SJCRH30 (cell line): ENCODE results near the gene MECP2. TPM values are rescaled to one million over a fixed set of nuclear protein-coding genes. Genes with fewer than 3 reads are reported as not detected.
A peak's percentile ranks its signal among the peaks of the same experiment; 100 is the strongest.
"Not testable (repeated sequence)": the region's sequence is repeated elsewhere in the genome, so short reads cannot be mapped to it uniquely, and the experiment has no call there.

ENCODE experiments used
- DNase-seq, 2 experiments: peaks; one replicate each; pipeline ENCODE4 v3.0.0-alpha.2; 2015 to 2020
- H3K27ac ChIP-seq: fragments of 250-450 bp; sonication (Bioruptor Pico); 2 replicates; pipeline ENCODE4 v1.5.1; 2020; ENCODE audit warnings: mild to moderate bottlenecking, moderate library complexity
- H3K27me3 ChIP-seq: fragments of 250-450 bp; sonication (Bioruptor Pico); 2 replicates; pipeline ENCODE4 v1.5.1; 2020; ENCODE audit warnings: mild to moderate bottlenecking, moderate library complexity
- H3K36me3 ChIP-seq: fragments of 250-450 bp; sonication (Bioruptor Pico); 2 replicates; pipeline ENCODE4 v1.5.1; 2020; ENCODE audit warnings: mild to moderate bottlenecking, moderate library complexity
- H3K4me1 ChIP-seq: fragments of 250-450 bp; sonication (Bioruptor Pico); 2 replicates; pipeline ENCODE4 v1.5.1; 2020; ENCODE audit warnings: mild to moderate bottlenecking, moderate library complexity
- H3K4me3 ChIP-seq: fragments of 250-450 bp; sonication (Bioruptor Pico); 2 replicates; pipeline ENCODE4 v1.5.1; 2020; ENCODE audit warnings: mild to moderate bottlenecking, moderate library complexity
- H3K9me3 ChIP-seq: fragments of 250-450 bp; sonication (Bioruptor Pico); replicated peaks from 2 replicates; pipeline ENCODE4 v1.5.1; 2020; ENCODE audit warnings: mild to moderate bottlenecking, moderate library complexity
- total RNA-seq: library from RNA; depleted of rRNA; stranded (reverse); fragments of >200 nt; shearing (Covaris generic); gene quantifications from 2 replicates; pipeline ENCODE4 v1.2.3, GENCODE V29; 2014; rRNA removed

MECP2 gene
- 22.0 and 26.2 TPM in 2 replicates for total RNA-seq

DNA sequence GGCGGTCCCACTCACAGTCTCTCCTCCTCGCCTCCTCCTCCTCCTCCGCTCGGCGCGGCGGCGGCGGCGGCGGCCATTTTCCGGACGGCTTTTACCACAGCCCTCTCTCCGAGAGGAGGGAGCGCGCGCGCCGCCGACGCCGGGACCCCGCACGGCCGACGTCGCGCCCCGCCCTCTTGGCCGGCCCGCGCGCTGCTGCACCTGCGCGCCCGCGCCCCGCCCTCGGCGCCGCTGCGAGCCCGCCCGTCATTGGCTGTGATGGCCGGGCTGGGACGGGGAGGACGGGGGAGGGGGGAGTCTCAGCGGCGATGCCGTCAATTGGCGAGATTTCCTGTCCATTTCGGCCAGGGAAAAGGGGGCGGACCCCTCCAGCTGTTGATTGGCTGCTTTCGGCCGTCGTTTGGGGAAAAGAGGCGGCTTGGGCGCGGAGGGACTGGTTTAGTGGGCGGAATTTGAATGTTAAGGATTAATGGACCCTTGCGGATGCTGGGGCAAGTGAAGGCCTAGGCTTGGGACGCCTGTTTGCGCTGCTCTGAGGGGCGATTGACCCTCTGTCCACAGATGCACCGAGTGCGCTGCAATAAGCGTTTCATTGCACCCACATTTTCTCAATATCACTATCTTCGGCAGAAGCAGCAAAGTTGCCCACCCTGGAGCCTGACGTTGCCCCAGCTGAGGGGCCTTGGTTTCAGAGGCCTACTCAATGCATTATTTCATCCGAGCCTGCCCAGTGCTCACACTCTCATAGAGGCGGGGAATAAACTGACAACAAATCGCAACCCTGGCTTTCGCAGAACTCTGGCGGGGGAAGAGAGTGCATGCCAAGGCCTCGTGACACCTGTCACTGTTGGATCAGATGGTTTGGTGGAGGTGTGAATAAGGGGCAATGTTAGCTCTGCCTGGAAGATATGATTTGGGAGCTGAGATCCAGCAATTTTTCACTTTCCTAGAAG, at the start of gene MECP2:
MECP2 (minus strand) TSS at position 129 of the 953 bp plus-strand sequence.
- Histone ChIP-seq H3K36me3 (no peaks in the 10 kb centered on the region), H3K4me1 (no peaks in the 10 kb centered on the region), H3K9me3 (no peaks in the 10 kb centered on the region), H3K4me3 (peak within 1 kb of the TSS; percentile 78), H3K27me3 (no peaks in the 10 kb centered on the region), H3K27ac (peak within 1 kb of the TSS; percentile 61; the same call in 1 of the 2 replicates)
- DNase-seq = peak; percentile 91 to 93

DNA sequence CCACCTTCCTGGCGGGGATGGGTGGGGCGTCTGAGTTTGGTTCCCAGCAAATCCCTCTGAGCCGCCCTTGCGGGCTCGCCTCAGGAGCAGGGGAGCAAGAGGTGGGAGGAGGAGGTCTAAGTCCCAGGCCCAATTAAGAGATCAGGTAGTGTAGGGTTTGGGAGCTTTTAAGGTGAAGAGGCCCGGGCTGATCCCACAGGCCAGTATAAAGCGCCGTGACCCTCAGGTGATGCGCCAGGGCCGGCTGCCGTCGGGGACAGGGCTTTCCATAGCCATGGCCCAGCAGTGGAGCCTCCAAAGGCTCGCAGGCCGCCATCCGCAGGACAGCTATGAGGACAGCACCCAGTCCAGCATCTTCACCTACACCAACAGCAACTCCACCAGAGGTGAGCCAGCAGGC, 46.5 kb upstream of the MECP2 start, which contains the start of gene OPN1LW:
OPN1LW (plus strand) TSS at position 234 of the 400 bp plus-strand sequence; CDS start at position 275, 41 bp downstream.
- H3K4me1 ChIP-seq, H3K27me3 ChIP-seq, H3K36me3 ChIP-seq, H3K27ac ChIP-seq, H3K9me3 ChIP-seq, DNase-seq, H3K4me3 ChIP-seq: not testable (repeated sequence)

DNA sequence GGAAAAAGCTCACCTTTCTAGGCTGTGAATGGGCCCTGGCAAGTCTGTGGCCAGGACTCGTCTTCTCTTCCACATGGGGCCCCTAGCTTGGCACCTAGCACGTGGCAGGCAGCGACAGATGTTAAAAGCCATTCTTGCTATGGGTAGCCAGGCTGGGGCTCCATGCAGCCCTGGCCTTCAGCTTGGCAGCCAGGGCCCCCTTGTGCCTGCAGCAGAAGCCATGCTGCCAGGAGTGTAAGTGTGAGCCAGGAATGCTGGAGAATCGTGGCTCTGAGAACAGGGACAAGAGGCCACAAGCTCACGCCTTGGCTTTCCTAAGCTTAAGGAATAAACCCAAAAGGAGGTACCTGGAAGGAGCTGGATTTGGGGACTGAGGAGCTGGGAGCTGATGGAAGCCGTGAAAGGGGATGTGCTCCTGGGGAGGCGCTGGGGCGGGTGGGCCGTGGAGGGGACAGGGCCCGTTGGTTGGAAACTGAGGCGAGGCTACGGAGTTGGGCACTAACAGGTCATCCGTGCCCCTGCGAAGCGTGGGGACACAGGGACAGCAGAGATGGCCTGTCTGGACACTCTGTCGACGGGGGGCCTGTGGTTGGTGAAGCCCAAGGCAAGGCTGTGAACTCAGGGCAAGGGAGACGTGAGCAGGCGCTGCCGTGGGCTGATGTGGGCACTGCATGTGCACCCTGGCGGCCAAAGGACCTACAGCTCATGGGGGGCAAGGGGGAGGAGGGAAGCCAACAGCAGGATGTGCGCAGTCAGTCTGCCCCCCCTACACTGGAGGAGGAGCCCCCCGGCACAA, 45.6 kb upstream of the MECP2 start:
- Histone ChIP-seq H3K27ac (no peak overlapping the region), H3K27me3 (no peaks in the 10 kb centered on the region), H3K4me1 (no peaks in the 10 kb centered on the region)

DNA sequence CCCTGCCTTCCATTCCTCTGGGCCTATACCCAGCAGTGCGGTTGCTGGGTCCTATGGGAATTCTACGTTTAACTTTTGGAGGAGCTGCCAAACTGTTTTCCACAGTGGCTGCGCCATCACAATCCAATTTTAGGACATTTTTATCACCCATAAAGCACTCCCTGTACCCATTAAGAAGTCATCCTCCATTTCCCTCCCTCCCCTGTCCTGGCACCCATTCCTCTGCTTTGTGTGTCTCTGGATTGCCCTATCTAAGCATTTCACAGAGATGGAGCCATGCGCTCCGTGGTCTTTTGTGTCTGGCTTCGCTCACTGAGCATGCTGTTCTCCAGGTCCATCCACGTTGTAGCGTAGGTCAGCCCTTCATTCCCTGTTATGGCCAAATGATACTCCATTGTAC, 44.9 kb upstream of the MECP2 start:
- no peak overlapping the region for H3K4me3 ChIP-seq
- no peak for DNase-seq

More for the DNA sequence above, 45.6 kb upstream of the MECP2 start:
- H3K9me3 ChIP-seq = no peaks in the 10 kb centered on the region
- H3K36me3 ChIP-seq = no peaks in the 10 kb centered on the region
- no peak for DNase-seq
- H3K4me3 ChIP-seq = no peak overlapping the region

DNA sequence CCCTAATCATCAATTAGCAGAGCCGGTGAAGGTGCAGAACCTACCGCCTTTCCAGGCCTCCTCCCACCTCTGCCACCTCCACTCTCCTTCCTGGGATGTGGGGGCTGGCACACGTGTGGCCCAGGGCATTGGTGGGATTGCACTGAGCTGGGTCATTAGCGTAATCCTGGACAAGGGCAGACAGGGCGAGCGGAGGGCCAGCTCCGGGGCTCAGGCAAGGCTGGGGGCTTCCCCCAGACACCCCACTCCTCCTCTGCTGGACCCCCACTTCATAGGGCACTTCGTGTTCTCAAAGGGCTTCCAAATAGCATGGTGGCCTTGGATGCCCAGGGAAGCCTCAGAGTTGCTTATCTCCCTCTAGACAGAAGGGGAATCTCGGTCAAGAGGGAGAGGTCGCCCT, 43.2 kb upstream of the MECP2 start:
- Histone ChIP-seq H3K9me3 (no peaks in the 10 kb centered on the region), H3K27me3 (no peaks in the 10 kb centered on the region), H3K4me1 (no peaks in the 10 kb centered on the region), H3K36me3 (no peaks in the 10 kb centered on the region), H3K27ac (no peak overlapping the region), H3K4me3 (no peak overlapping the region)
- DNase-seq = no peak

More for the DNA sequence above, 44.9 kb upstream of the MECP2 start:
- H3K27me3 ChIP-seq = no peaks in the 10 kb centered on the region
- H3K9me3 ChIP-seq = no peaks in the 10 kb centered on the region
- H3K36me3 ChIP-seq = no peaks in the 10 kb centered on the region
- no peaks in the 10 kb centered on the region for H3K4me1 ChIP-seq
- no peak overlapping the region for H3K27ac ChIP-seq

DNA sequence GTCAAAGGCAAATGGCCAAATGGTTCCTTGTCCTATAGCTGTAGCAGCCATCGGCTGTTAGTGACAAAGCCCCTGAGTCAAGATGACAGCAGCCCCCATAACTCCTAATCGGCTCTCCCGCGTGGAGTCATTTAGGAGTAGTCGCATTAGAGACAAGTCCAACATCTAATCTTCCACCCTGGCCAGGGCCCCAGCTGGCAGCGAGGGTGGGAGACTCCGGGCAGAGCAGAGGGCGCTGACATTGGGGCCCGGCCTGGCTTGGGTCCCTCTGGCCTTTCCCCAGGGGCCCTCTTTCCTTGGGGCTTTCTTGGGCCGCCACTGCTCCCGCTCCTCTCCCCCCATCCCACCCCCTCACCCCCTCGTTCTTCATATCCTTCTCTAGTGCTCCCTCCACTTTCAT, 42.7 kb upstream of the MECP2 start:
- Histone ChIP-seq H3K9me3 (no peaks in the 10 kb centered on the region), H3K27me3 (no peaks in the 10 kb centered on the region), H3K36me3 (no peaks in the 10 kb centered on the region), H3K4me1 (no peaks in the 10 kb centered on the region), H3K27ac (no peak overlapping the region), H3K4me3 (no peak overlapping the region)
- no peak for DNase-seq

DNA sequence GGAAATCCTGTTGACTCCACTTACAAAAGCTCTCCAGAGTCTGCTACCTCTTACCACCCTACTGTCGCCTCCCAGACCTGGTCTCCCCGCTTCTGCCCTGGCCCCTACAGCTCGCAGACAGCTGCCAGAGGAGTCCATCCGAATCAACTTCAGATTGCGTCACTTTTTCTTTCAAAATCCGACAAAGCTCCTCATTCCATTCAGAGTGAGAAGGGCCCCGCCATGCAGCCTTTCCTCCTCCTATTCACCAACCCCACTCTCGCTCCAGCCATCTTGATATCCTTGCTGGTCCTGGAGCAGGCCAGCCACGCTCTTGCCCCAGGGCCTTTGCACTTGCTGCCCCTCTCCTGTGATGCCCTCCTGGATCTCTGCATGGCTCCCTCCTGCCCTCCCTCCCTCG, 41.3 kb upstream of the MECP2 start:
- Histone ChIP-seq H3K9me3 (no peaks in the 10 kb centered on the region), H3K4me1 (no peaks in the 10 kb centered on the region), H3K36me3 (no peaks in the 10 kb centered on the region), H3K4me3 (no peak overlapping the region), H3K27ac (no peak overlapping the region), H3K27me3 (no peaks in the 10 kb centered on the region)
- no peak for DNase-seq

DNA sequence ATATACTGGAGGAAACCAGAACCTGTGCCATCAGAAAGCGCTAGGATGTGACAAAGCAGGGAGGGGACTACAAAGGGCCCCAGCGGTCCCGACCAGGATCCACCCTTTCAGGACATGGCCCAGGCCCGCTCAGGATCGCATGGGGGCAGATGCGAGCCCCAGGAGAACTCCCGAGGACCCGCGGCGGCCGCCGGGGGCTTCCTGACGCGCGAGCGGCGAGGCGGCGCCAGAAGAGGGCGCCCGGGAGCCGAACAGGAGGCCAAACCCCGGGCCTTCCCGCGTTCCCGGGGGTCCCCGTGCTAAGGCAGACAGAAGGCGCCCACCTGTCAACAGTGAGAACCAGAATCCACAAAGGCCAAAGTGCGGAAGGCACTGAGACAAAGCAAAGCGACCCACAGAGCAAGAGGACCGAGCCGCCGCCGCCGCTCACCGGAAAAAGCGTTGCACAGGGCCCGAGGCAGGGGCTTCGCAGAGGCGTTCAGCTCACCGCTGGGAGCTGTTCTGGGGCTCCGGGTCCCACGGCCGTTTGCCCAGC, 39.2 kb upstream of the MECP2 start:
- no peaks in the 10 kb centered on the region for H3K27me3 ChIP-seq
- no peaks in the 10 kb centered on the region for H3K36me3 ChIP-seq
- H3K9me3 ChIP-seq = no peaks in the 10 kb centered on the region
- no peaks in the 10 kb centered on the region for H3K4me1 ChIP-seq
- H3K27ac ChIP-seq = no peak overlapping the region
- peak; percentile 61 to 77 for DNase-seq
- peak overlapping the region; percentile 41 for H3K4me3 ChIP-seq

DNA sequence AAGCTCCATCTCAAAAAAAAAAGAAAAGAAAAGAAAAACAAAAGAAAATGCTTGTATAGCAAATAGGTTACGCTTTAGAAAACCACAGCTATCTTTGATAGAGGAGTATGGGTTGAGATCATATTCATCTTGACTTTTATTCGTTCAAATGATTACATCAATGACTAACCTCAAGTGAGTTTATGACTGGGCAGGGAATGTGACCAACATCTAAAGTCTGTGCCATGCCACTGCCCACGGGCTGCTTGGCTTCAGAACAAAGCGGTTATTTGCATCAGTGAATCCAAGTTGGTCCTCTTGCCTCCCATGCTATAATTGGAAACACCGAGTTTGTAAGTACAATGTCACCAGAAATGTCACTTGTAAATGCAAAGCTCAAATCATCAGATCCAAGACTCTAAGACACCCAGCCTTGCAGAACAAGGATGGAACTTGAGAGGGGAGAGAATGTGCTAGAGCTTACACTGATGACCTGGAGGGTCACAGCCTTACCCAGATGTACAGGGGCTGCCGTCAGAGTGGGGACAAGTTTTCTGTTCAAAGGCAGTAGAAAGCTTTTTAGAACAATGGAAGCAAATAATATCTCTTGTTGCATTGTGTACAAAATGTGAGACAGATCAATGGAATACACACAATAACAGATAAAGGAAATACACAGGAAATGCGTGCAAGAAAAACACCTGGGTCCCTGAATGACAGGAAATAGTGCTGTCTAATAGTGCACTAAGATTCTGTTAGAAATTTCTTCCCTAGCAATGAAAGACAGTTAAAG, 38.1 kb upstream of the MECP2 start:
- Histone ChIP-seq H3K4me1 (no peaks in the 10 kb centered on the region), H3K4me3 (no peak overlapping the region), H3K9me3 (no peaks in the 10 kb centered on the region), H3K27me3 (no peaks in the 10 kb centered on the region), H3K27ac (no peak overlapping the region), H3K36me3 (no peaks in the 10 kb centered on the region)
- DNase-seq = no peak

DNA sequence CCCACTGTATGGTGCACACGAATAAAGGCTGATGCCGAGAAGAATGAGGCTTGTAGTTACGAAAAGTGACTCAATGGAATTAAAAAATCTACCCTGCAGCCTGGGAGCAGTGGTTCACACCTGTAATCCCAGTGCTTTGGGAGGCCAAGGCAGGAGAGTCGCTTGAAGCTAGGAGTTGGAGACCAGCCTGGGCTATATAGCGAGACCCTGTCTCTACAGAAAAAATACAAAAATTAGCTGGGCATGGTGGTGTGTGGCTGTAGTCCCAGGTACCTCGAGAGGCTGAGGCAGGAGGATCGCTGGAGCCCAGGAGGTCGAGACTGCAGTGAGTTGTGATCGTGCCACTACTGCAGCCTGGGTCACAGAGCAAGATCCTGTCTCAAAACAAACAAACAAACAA, 34.8 kb upstream of the MECP2 start:
- Histone ChIP-seq H3K27ac (no peak overlapping the region), H3K9me3 (no peaks in the 10 kb centered on the region), H3K4me3 (no peak overlapping the region), H3K36me3 (no peaks in the 10 kb centered on the region), H3K27me3 (no peaks in the 10 kb centered on the region), H3K4me1 (no peaks in the 10 kb centered on the region)
- DNase-seq = no peak

DNA sequence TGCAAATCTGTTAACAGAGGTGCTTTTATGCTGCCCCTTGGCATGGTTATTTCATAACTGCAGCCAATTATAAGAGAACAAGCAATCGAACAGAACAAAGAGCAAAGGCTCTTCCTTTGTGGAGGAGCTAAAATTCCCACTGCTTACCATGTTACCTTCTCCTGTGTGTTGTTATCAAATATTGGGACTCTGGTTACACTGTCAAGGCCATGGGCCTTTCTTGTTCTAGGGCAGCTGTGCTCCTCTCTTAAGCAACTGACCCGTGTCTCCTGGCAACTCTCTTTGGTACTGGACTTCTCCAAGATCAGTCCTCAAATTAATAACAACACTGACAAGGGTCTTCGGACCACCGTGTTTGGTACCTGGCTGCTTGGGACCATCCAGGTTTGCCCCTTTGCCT, 34.4 kb upstream of the MECP2 start:
- Histone ChIP-seq H3K9me3 (no peaks in the 10 kb centered on the region), H3K4me3 (no peak overlapping the region), H3K27me3 (no peaks in the 10 kb centered on the region), H3K36me3 (no peaks in the 10 kb centered on the region), H3K27ac (no peak overlapping the region), H3K4me1 (no peaks in the 10 kb centered on the region)
- no peak for DNase-seq

DNA sequence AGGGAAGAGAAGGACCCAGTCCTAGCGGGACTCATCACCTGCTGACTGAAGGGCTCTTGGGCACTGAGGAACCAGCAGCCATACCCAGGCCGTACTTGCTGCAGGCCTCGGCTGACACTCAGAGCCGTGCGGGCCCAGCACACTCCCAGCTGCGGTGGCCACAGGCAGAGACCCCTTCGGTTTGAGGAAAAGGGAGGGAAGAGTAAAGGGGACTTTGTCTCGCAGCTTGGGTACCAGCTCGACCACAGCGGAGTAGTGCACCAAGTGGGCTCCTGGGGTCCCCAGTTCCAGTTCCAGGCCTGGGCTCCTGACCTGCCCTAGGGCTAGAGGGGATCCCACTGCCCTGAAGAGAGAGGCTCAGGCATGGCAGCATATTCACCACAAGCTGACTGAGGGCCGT, 28.6 kb upstream of the MECP2 start:
- no peak overlapping the region for H3K4me3 ChIP-seq
- no peaks in the 10 kb centered on the region for H3K27me3 ChIP-seq
- no peak for DNase-seq
- no peaks in the 10 kb centered on the region for H3K9me3 ChIP-seq
- H3K27ac ChIP-seq = no peak overlapping the region
- H3K4me1 ChIP-seq = no peaks in the 10 kb centered on the region
- no peaks in the 10 kb centered on the region for H3K36me3 ChIP-seq

DNA sequence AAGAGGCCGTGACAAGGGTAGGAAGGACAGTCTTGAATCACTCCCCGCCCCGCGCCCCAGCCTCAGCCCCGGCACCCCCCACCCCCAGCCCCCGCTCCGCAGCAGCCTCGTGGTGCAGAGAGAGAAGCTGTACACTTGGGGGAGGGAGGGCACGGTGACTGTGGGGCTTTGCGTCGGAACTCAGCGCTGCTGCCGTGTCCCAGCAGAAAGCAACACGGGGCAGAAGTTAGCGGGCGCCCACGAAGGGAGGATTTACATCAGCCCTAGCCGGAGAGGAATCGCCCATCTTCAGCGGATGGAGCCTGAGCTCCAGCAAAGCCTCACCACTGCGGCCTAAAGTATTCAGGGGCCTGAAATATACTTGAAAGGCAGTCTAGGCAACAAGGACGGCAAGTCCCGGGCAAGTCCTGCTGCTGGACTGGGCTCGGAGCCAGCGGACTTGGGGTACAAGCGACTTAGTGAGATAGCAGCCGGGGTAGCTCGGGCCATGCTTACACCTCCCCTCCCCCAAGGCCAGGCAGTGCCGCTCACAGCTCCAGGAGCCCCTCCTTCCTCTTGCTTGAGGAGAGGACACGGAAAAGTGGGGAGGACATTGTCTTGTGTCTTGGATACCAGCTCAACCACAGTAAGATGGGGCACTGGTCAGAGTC, 28.0 kb upstream of the MECP2 start:
- H3K9me3 ChIP-seq = no peaks in the 10 kb centered on the region
- H3K4me1 ChIP-seq = no peaks in the 10 kb centered on the region
- H3K36me3 ChIP-seq = no peaks in the 10 kb centered on the region
- no peak for DNase-seq
- no peak overlapping the region for H3K27ac ChIP-seq
- H3K4me3 ChIP-seq = no peak overlapping the region
- no peaks in the 10 kb centered on the region for H3K27me3 ChIP-seq
